ENCODE results near the gene DPAGT1.

GRCh38 chr11:119049081-119049480 is 52.6 kb downstream of the DPAGT1 start:
- TF ChIP-seq CTCF (IDR thresholded peaks at IDR 0.05) (no peak), SP1 (CRISPR knock-in tag; conservative IDR thresholded peaks at IDR 0.05) (no peak), USF1 (CRISPR knock-in tag; IDR thresholded peaks at IDR 0.05) (no peak), NR2C2 (CRISPR knock-in tag; IDR thresholded peaks at IDR 0.05) (no peak), NR3C1 (CRISPR knock-in tag; conservative IDR thresholded peaks at IDR 0.05; ENCODE audit: low read depth) (no peak), ZSCAN18 (CRISPR knock-in tag; IDR thresholded peaks at IDR 0.05) (no peak), JUN (CRISPR knock-in tag; IDR thresholded peaks at IDR 0.05) (no peak), ELF4 (CRISPR knock-in tag; IDR thresholded peaks at IDR 0.05; ENCODE audit: low read depth) (no peak)
- TF ChIP-seq, protein P1, sequence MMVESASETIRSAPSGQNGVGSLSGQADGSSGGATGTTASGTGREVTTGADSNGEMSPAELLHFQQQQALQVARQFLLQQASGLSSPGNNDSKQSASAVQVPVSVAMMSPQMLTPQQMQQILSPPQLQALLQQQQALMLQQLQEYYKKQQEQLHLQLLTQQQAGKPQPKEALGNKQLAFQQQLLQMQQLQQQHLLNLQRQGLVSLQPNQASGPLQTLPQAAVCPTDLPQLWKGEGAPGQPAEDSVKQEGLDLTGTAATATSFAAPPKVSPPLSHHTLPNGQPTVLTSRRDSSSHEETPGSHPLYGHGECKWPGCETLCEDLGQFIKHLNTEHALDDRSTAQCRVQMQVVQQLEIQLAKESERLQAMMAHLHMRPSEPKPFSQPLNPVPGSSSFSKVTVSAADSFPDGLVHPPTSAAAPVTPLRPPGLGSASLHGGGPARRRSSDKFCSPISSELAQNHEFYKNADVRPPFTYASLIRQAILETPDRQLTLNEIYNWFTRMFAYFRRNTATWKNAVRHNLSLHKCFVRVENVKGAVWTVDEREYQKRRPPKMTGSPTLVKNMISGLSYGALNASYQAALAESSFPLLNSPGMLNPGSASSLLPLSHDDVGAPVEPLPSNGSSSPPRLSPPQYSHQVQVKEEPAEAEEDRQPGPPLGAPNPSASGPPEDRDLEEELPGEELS (CRISPR knock-in tag; IDR thresholded peaks at IDR 0.05), result no peak
- TF ChIP-seq, protein P2, sequence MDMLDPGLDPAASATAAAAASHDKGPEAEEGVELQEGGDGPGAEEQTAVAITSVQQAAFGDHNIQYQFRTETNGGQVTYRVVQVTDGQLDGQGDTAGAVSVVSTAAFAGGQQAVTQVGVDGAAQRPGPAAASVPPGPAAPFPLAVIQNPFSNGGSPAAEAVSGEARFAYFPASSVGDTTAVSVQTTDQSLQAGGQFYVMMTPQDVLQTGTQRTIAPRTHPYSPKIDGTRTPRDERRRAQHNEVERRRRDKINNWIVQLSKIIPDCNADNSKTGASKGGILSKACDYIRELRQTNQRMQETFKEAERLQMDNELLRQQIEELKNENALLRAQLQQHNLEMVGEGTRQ (CRISPR knock-in tag; IDR thresholded peaks at IDR 0.05), result no peak
- TF ChIP-seq, protein P3, sequence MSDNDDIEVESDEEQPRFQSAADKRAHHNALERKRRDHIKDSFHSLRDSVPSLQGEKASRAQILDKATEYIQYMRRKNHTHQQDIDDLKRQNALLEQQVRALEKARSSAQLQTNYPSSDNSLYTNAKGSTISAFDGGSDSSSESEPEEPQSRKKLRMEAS (CRISPR knock-in tag; IDR thresholded peaks at IDR 0.05), result no peak
- TF ChIP-seq, protein P4, sequence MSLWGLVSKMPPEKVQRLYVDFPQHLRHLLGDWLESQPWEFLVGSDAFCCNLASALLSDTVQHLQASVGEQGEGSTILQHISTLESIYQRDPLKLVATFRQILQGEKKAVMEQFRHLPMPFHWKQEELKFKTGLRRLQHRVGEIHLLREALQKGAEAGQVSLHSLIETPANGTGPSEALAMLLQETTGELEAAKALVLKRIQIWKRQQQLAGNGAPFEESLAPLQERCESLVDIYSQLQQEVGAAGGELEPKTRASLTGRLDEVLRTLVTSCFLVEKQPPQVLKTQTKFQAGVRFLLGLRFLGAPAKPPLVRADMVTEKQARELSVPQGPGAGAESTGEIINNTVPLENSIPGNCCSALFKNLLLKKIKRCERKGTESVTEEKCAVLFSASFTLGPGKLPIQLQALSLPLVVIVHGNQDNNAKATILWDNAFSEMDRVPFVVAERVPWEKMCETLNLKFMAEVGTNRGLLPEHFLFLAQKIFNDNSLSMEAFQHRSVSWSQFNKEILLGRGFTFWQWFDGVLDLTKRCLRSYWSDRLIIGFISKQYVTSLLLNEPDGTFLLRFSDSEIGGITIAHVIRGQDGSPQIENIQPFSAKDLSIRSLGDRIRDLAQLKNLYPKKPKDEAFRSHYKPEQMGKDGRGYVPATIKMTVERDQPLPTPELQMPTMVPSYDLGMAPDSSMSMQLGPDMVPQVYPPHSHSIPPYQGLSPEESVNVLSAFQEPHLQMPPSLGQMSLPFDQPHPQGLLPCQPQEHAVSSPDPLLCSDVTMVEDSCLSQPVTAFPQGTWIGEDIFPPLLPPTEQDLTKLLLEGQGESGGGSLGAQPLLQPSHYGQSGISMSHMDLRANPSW (CRISPR knock-in tag; conservative IDR thresholded peaks at IDR 0.05; ENCODE audit: low read depth), result no peak
- TF ChIP-seq, protein P5, sequence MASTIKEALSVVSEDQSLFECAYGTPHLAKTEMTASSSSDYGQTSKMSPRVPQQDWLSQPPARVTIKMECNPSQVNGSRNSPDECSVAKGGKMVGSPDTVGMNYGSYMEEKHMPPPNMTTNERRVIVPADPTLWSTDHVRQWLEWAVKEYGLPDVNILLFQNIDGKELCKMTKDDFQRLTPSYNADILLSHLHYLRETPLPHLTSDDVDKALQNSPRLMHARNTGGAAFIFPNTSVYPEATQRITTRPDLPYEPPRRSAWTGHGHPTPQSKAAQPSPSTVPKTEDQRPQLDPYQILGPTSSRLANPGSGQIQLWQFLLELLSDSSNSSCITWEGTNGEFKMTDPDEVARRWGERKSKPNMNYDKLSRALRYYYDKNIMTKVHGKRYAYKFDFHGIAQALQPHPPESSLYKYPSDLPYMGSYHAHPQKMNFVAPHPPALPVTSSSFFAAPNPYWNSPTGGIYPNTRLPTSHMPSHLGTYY (CRISPR knock-in tag; IDR thresholded peaks at IDR 0.05), result no peak

Data from WTC11 (cell line).